RCC 7860 (cell line): Measurements from ENCODE around the gene OTOP3.
"Not testable (repeated sequence)": the region's sequence is repeated elsewhere in the genome, so short reads cannot be mapped to it uniquely, and the experiment has no call there.

Experiments
- DNase-seq: peaks from one replicate; pipeline ENCODE4 v3.0.0-alpha.2; 2015; ENCODE audit warnings: low spot score
- FAIRE-seq: peaks from 2 replicates; lab custom pipeline; 2012; peaks lifted over from hg19 to GRCh38; lab: Jason Lieb, UNC

The OTOP3 gene

GRCh38 chr17:74957935-74958740, 22.4 kb downstream of the OTOP3 start:
- peak; percentile 29 for DNase-seq
- FAIRE-seq, result no peak

- FAIRE-seq, result no peak
- DNase-seq, result no peak
Measured at GRCh38 chr17:74959826-74960515, 24.3 kb downstream of the OTOP3 start.

DNA sequence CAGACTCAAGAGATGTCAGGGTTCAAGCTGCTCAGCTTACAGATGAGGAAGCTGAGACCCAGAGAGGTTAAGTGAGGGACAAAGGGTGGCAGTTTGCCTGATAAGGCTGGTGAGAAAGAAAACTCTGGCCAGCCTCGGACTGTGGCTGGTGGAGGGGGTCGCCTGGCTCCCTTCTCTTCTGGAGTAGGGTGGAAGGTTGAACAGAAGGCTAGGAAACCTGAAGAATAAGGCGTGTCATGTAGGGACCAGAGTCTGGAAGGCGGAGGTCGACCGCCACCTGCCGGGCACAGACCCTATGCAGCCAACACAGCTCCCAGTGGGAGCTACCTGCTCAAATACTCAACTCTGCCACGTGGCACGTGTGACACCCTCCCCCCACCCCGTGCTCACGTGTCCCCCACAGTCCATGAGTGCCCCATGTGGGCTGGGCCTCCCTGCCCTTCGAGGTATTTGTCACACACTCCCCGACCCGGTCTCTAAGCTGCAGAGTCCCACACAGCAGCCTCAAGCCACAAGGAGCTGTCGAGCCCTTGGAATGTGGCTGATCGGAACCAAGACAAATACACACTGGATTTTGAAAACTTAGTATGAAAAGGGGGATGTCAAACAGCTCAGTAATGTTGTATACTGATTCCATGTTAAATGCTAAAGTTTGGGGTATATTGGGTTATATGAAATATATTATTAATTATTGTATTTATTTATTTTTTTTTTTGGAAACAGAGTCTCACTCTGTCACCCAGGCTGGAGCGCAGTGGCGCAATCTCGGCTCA, 25.1 kb downstream of the OTOP3 start:
- FAIRE-seq (no peak), DNase-seq (peak; percentile 68)

GRCh38 chr17:74961657-74962350, 26.1 kb downstream of the OTOP3 start:
- DNase-seq (peak; percentile 66), FAIRE-seq (peak; percentile 27)

- no peak for DNase-seq
Measured at GRCh38 chr17:74962622-74963394, 27.1 kb downstream of the OTOP3 start.

GRCh38 chr17:74963656-74964055, 28.0 kb downstream of the OTOP3 start:
- FAIRE-seq, result no peak
- no peak for DNase-seq

More at GRCh38 chr17:74962622-74963394, 27.1 kb downstream of the OTOP3 start:
- no peak for FAIRE-seq

GRCh38 chr17:74964246-74964761, 28.6 kb downstream of the OTOP3 start:
- FAIRE-seq, result no peak
- no peak for DNase-seq

DNA sequence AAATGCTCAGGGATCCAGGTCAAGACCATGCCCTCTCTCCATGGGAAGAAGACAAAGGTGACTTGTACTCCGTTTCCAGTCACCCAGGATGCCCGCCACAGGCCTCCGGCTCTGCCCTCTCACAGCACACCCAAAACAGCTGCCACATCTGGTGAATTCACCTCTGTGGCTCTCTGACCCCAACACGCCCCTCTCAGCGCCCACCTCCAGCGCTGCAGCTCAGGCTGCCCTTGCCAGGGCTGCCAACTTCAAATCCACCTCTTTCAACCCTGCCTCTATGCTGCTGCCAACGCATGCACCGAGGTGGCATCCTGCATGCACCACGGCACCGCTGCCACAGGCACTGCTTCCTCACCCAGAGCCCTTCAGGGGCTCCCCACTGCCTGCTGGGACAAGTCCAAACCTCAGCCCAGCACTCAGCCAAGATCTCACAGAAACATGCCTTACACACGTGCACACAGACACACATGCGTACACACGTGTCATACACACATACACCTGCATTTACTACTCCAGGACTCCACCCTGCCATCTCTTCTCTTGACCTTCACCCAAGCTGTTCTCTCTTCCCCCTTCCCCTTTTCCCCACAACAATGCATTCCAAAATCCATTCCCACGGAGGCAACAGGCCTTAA, 29.4 kb downstream of the OTOP3 start:
- FAIRE-seq (no peak), DNase-seq (no peak)

GRCh38 chr17:74968361-74968780, 32.7 kb downstream of the OTOP3 start:
- FAIRE-seq (no peak), DNase-seq (no peak)

GRCh38 chr17:74969501-74969900, 33.8 kb downstream of the OTOP3 start:
- not testable (repeated sequence) for FAIRE-seq, DNase-seq

- DNase-seq (no peak), FAIRE-seq (no peak)
Measured at GRCh38 chr17:74970395-74970794, 34.7 kb downstream of the OTOP3 start.

- no peak for DNase-seq
- FAIRE-seq, result no peak
Measured at GRCh38 chr17:74971069-74971841, 35.6 kb downstream of the OTOP3 start.

DNA sequence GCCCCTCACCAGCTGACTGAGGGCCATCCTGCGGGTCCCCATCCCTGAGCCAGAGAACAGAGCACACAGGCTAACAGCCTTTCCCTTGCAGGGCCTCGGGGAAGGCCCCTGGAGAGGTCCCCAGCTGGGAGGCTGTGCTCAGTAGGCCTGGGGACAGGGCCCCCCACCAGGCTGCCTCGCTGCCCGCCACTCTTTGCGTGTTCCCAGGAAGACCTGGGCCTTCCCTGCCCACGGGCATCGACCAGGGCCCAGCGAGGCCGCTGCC, 36.1 kb downstream of the OTOP3 start:
- FAIRE-seq (no peak), DNase-seq (no peak)

DNA sequence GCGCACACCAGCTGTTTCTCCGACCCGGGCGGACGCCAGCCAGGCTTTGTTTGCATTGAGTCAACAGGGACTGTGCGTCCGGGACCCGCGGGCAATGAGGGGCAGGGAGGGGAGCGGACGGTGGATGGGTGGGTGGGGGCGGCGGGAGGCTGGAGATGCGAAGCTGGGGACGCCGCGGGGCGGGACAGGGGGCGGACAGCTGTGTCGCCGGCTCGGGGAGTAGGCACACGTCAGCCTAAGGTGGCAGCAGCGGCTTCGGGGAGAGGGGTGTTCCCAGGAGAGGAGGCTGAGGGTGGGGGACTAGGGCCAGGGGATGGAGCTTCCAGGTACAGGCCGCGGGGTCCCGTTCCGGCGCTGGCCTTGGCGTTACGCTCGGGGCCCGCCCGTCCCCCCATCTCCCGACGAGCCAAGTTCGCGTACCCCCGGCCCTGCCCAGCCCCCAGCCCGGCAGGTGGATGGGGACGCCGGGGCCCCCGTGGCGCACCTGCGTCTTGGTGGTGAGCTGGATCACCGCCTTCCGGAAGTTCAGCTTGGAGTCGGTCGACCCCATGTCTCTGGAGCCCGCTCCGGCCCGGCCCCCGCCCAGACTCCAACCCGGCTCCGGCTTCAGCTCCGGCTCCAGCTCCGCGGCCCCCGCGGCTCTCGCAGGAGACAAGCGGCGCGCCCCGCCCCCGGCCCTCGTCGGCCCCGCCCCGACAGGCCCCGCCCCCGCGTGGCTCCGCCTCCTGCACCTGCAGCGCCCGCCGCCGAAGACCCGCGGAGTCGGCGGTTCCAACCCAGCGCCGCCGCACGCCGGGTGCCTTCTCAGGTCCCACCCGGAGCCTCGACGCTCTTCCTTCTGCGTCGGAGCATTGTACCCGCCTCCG, 36.6 kb downstream of the OTOP3 start, which contains the start of gene HID1:
TSS of gene HID1 (minus strand) at position 653 of the 866 bp plus-strand sequence. CDS start at position 550, 103 bp downstream.
- DNase-seq (no peak), FAIRE-seq (no peak)

GRCh38 chr17:74972973-74973328, 37.3 kb downstream of the OTOP3 start:
- FAIRE-seq, result no peak

GRCh38 chr17:74975943-74976342, 40.2 kb downstream of the OTOP3 start:
- FAIRE-seq (no peak), DNase-seq (no peak)

More at GRCh38 chr17:74972973-74973328, 37.3 kb downstream of the OTOP3 start:
- no peak for DNase-seq

DNA sequence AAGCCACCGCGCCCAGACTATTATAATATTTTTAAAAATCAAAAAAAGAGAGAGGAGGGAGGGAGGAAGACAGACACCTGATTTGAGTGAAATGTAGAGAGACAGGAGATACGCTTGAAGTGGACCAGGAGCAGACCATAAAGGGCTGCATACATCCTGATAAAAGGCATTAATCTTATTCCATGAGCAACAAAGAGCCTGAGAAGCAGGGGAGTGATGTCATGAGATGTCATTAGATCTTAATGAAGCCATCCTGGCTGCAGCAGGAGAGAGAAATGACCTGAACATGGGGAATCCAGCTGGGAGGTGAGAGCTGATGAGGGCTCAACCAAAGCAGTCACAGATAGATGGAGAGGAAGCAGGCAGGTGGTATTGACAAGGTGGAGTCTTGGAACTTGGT, 42.1 kb downstream of the OTOP3 start:
- no peak for FAIRE-seq
- DNase-seq, result no peak

DNA sequence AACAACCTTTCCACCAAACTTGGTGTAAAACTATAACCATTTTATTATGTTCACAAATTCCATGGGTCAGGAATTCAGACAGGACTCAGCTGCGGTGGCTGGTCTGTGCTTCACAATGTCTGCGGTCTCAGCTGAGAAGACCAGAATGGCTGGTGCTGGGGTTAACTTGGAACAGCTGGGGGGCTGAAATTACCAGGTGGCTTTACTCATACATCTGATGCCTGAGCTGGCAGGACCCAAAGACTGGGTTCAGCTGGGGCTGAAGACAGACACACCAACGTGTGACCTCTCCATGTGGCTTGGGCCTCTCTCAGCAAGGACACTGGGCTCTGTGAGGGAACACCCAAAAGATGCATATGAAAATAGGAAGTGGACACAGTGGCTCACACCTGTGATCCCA, 42.5 kb downstream of the OTOP3 start:
- no peak for DNase-seq
- FAIRE-seq, result no peak
